Amygdala (tissue), 56 donors: ENCODE results near the gene RUNDC3A.
A peak's percentile ranks its signal among the peaks of the same experiment; 100 is the strongest.
"Not testable (repeated sequence)": the region's sequence is repeated elsewhere in the genome, so short reads cannot be mapped to it uniquely, and the experiment has no call there.

ENCODE experiments used
- DNase-seq, 56 donors: peaks; one replicate each; lab custom pipeline; 2025; lab: John Stamatoyannopoulos, UW

The RUNDC3A gene

DNA sequence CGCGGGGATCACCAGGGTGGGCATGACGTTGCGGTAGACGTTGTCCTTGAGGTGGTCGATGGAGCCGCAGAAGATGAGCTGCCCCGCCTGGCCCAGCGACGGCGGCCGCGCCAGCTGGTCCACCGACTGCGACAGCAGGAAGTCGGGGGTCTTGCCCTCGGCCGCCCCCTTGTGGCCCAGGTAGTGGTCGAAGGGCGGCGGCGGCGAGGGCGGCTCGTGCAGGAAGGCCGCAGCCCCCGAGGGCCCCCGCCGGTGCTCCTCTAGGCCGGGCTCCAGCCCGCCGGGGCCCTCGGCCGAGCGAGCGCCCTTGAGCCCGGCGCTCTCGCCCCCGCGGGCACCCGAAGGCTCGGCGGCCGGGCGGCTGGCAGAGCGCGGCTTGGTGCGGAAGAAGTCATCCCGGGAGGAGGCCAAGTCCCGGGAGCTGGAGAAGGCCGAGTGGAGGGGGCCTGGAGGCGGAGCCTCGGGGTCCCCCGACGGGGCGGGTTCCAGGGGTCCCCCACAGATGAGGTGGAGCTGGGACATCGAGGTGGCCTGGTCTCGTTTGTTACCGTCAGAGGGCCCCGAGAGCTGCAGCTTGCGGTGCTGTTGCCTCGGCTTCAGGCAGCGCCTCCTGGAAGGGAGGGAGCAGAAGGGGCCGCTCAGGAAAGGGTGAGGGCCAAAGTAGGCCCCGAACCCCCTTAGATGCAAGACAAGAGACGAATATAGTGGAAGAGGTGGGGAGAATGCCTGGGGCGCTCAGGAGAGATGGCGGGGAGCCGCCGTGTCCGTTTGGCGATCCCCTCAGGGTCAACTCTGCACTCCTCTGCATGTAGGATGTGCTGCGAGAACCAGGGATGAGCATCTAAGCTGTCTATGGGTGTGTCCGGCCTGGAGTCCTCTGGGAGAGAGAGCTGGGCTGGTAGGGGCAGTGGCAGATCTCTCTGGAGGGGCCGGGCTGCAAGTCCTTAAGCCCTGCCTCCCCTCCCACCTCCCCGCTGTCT lies 46.5 kb downstream of the RUNDC3A start:
- no peak for DNase-seq

DNA sequence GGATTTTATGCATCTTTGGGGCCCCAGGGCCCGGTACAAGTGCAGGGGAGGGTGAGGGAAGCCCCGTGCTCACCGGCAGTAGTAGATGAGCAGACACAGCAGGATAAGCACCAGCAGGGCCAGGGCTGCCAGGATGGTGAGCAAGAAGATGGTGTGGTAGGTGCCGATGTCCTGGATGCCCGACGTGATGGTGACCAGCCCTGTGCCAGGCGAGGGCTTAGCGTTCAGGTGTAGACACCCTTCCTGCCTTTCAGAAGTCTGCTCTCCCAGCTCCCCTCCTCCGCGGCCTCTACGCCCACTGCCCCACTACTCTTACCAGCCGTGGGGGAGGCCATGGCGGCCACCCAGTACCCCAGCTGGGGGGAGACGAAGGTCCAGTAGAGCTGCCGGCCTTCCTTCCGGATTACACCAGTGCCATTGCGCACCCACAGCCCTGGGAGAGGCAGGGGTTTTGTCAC lies 47.3 kb downstream of the RUNDC3A start:
- no peak for DNase-seq

DNA sequence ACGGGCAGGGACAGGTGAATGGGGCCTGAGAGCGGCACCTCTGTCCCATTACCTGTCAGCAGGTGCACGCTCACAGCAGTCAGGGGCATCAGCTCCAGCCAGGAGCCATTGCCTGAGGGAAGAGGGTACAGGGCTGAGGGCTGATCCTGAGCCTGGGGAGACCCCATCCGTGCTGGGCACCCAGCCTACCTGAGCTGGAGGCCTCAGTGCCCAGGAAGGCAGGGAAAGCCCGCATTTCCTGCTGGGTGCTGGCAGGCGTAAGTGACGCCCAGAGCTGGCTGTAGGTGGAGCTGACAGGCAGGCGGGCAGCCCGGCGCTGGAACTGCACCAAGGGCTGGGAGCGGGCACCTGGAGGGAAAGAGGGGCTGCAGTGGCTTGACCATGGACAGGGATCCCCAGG lies 47.8 kb downstream of the RUNDC3A start:
- no peak for DNase-seq

DNA sequence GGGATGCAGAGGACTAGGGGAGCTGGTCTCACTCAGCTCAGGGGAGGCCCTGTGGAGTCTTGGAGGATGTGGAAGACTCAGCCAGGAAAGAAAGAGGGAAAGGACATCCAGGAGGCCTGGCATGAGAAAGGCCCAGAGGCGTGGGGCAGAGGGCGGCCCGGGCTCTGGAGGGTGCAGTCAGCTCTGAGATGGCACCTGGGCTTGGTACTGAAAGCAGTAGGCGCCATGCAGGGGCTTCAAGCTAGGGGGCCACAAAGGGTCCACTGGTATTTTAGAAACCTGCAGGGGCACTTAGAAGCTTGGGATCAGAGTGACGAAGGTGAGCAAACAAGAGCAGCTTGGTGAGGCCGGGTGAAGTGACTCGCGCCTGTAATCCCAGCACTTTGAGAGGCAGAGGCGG lies 49.7 kb downstream of the RUNDC3A start:
- no peak for DNase-seq

DNA sequence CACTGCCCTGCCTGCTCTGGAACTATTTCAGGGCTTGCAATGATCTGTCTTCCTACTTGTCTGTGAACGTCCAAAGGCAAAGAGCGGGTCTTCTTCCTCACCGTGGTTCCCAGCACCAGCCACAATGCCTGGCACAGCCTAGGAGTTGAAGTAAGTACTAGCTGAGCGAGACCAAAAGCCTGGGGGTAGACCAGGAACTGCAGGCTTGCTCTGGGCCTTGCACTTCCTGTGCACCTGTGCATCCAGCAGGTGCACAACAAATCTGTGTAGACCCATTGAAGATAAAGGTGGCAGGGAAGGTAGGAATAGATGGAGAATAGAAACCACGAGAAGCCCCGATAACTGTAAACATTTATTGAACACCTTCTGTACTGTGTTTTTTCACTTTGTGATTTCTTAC lies 50.6 kb downstream of the RUNDC3A start:
- no peak for DNase-seq

DNA sequence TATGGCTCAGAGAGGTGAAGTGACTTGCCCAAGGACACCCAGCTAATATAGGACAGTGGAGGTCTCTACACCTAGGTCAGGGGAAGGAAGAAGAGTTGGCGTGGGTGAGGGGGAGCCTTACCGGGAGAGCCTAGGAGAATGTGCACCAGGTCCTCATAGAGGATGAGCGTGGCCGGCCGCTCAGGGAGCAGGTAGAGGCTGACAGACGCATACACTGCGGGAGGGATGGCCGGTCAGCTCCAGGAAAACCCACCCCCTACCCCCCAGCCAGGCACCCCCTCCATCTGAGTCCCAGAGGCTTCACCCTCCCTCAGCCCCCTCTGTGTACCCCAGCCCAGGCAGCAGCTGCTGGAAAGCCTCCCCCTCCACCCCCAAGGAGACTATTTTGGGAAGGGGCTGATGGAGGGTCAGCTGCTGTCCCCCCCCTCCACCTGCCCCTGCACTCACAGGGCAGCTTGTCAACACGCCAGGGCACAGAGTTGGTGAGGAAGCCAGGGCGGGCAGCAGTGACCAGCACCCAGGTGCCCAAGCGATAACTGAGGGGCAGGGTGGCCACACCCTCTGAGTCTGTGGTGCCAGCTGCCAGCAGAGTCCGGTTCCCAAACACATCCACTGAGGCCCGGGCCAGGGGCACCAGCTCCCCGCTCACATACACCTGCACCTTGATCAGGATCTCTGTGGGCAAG lies 51.2 kb downstream of the RUNDC3A start:
- DNase-seq: no peak

DNA sequence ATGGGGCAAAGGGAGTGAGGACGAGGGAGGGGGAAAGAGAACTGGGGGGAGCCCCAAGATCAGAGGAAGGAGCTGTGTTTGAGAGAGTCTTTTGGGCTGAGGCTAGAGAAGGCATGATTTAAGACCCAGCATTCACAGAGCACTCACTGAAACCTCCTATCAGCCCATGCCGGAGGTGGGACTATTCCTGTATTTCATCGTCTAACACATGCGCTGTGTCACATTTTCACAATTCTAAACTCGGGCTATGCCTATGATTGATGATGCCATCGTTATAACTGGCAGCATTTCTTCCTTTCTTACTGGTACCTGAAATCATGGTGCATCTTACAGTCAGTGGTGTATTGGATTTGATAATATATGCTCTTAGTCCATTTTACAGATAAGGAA lies 51.7 kb downstream of the RUNDC3A start:
- DNase-seq: no peak

DNA sequence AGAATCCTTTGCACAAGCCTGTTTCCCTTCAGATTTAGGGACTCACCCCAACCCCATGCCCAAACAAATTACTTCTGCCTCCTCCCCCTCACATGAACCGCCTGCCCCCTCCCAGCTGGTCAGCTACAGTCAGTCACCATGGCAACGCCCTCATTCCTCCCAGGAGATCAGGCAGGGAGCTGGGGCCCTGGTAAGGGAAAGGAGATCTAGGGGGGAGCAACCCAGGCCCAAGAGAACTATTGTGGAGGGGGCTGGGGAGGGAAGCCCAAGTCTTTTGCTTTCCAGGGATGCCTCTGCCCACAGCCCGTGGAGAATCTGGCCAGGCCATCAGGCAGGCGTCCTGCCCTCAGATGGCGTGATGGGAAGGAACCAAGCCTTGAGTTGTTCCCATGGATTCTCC lies 52.4 kb downstream of the RUNDC3A start:
- DNase-seq: peak in 3 of 56 donors; percentile 19 to 27 (median 25)

DNA sequence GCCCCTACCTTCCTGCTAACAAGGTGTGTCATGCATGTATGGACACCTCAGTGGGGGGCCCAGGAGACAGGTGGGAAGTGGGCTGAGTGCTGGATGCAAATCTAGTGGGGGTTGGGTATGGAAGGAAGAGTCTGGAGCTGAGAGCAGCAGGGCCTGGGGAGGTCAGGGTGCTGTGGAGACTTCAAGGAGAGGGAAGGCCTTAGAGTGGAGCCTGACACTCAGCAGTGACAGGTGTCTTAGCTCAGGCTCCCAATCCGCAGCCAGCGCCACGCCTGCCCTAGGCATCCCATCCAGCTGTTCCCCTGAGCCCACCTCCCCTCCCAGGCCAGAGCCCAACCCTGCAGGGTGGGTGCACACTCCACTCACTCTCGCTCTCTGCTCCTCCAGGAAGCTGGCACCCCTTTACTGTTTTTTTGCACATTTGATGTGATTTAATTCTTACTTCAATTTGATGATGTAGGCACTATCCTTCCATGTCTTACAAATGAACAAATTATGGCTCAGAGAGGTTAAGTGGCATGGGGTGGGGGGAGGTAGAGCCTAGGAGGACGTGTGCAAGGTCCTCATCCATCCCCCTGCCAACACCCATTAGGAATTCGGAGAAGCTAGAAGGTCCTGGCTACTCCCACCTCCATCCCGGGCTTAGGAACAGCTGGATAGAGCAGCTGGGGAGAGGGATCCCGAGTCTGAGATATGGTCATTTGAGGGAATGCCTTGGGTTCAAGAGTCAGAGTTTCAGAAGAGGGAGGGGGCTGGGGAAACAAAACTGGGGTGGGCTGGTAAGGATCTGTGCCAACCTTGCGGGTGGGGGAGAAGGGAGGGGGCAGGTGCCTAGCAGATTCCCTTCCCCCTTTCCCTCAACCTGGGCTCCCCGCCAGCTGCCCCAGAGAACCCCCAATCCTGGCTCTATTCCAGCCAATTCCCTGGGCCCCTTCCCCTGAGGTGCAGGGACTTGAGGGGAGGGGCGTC lies 53.2 kb downstream of the RUNDC3A start:
- peak in 1 of 56 donors; percentile 41 for DNase-seq

DNA sequence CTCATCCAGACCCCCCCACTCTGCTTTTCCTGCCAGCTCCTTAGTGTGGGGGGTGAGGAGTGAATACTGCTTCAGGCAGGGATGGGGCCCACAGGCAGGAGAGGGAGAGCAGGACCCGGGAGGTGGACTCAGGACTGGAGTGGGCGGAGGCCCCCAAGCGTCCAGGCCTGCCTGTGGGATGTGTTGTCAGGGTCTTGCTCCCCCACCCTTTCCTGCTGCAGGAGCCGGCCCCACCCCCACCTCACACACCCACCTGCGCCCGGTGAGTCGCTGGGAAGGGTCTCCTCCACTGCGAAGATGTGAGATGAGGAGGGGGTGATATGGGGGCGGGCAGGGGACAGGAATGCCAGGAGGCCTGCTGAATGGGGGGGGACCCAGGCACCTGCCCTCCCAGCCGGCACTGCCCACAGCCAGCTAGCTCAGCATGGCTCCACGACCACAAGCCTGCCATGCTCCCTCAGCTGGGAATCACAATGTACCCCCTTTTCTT lies 54.1 kb downstream of the RUNDC3A start:
- no peak for DNase-seq

DNA sequence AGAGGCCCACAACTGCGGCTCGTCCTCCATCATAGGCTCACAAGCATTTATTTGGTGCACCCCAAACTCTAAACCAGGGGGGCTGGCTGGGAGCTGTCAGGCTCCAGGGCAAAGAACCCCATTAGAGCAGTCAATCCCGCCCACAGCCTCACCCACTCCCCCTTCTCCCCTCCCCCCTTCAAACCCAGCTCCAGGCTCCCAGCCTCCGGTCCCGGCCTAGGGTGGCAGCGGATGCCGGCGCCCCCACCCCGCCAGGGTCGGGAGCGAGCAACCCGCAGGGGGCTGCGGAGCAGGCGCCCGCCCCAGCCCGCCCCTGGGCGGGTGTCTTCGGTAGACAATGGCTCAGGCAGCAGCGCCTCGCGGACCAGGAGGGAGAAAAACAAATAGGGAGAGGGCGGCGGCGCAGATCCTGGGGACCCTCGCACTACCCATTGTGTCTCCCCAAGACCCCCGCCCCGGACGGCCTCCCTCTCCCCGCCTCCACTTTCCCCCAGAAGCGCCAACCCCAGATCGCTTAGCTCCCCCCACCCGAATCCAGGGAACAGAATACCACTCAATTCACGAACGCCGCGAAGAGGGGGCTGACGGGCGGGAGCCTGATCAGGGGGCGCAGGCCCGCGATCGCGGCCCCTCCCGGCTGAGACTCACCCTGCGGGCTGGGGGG lies 54.7 kb downstream of the RUNDC3A start:
- peak in 4 of 56 donors; percentile 13 to 43 (median 24) for DNase-seq

DNA sequence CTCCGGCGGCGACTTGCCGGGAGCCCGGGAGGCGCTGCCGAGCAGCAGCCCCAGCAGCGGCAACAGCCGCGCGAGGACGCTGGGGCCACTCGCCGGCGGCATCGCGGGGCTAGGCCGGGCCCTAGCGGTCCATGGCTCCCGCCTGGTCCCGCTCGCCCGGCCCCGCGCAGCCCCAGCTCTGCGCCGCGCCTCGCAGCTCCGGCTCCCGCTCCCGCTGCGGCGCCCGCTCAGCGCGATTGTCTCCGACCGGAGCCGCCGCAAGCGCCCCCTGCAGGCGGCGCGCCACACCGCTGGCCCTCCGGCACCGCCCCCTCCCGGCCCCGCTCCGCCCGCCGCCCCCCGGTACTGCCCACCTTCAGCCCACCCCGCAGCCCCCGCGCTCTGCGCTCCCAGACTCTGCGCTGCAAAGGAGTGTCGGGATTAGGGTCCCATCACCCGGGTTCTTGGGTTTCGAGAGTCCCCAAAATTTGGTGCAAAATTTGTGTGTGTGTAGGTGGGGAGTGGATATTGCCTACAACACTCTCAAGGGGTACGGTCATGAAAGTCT lies 55.3 kb downstream of the RUNDC3A start, which contains the start of gene FAM171A2:
FAM171A2 (minus strand) TSS at position 241 of the 547 bp plus-strand sequence; CDS start at position 102, 139 bp downstream.
- peak in 31 of 56 donors; percentile 13 to 68 (median 36) for DNase-seq

DNA sequence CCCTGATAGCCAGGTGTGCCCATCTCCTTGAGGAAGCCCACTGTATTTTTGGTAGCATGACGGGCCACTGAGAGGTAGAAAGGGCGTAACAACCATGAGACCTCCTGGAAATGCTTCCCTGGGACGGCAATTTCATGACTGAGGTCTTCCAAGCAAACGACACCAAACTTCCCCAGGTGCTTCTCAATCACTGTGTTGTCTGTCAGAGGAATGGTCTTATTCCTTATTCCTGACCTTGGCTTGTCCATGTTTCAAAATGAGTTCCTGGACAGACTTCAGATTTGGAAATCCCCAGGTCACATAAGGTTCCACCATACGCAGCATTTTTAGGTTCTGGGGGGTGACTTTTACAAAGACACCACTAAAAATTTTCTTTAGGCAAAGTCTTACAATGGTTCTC lies 56.6 kb downstream of the RUNDC3A start:
- not testable (repeated sequence) for DNase-seq

DNA sequence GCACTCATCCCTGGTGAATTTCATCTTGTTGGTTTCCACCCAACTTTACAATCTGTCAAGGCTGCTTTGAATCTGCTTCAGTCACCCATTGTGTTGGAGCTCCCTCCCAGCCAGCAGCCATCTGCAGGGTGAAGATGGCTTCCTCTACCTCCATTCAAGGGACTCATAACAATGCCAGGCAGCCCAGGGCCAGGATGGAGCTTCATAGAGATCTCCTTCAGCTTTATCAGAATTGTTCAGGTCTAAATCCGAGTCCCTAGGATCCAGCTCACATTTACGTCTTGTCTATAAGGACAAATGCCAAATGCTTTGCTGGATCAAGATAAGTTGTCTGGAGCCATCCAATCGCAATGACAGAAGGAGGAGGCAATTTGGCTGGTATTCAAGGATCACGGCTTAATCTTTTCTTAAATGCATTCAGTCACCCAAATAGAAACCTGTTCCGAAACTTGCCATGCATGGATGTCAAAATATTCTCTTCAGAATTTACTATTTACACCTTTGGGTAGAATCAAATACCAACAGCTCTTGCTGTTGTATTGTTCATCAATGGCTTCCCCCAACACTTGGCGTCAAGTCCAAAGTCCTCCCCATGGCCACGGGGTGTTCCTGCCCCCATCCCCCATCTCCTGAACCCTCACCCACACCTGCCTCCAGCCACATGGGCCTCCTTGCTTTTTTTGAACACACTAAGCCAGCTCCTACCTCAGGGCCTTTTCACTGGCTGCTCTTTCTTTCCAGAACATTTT lies 59.0 kb downstream of the RUNDC3A start:
- peak in 4 of 56 donors; percentile 12 to 48 (median 22) for DNase-seq
